DMS79 treated with DMSO at 0.1 percent for 48 hours (cell line): ENCODE data around the gene RFTN1.

Experiments used
- DNase-seq: peaks from one replicate; lab custom pipeline; 2025; lab: John Stamatoyannopoulos, UW

The RFTN1 gene

GRCh38 chr3:16464511-16465148 lies 48.9 kb downstream of the RFTN1 start:
- DNase-seq: no peak

GRCh38 chr3:16463914-16464313 lies 49.6 kb downstream of the RFTN1 start:
- DNase-seq: no peak

- DNase-seq: no peak
Observed at GRCh38 chr3:16463119-16463518, 50.4 kb downstream of the RFTN1 start.

- DNase-seq: no peak
Observed at GRCh38 chr3:16462679-16463078, 50.8 kb downstream of the RFTN1 start.

- peak; percentile 89 for DNase-seq
Observed at GRCh38 chr3:16461463-16462245, 51.8 kb downstream of the RFTN1 start.

- peak; percentile 80 for DNase-seq
Observed at GRCh38 chr3:16460886-16461285, 52.6 kb downstream of the RFTN1 start.

GRCh38 chr3:16460273-16460672 lies 53.2 kb downstream of the RFTN1 start:
- peak; percentile 66 for DNase-seq

GRCh38 chr3:16456784-16457415 lies 56.6 kb downstream of the RFTN1 start:
- DNase-seq: no peak

GRCh38 chr3:16455966-16456365 lies 57.5 kb downstream of the RFTN1 start:
- DNase-seq: no peak

- no peak for DNase-seq
Observed at GRCh38 chr3:16455001-16455400, 58.5 kb downstream of the RFTN1 start.

GRCh38 chr3:16452261-16452660 lies 61.2 kb downstream of the RFTN1 start:
- DNase-seq: no peak

GRCh38 chr3:16449369-16449768 lies 64.1 kb downstream of the RFTN1 start:
- DNase-seq: no peak

GRCh38 chr3:16448639-16449070 lies 64.8 kb downstream of the RFTN1 start:
- DNase-seq: no peak

- DNase-seq: no peak
Observed at GRCh38 chr3:16447135-16447534, 66.4 kb downstream of the RFTN1 start.

- DNase-seq: no peak
Observed at GRCh38 chr3:16444344-16444743, 69.2 kb downstream of the RFTN1 start.

- no peak for DNase-seq
Observed at GRCh38 chr3:16442730-16443129, 70.8 kb downstream of the RFTN1 start.

GRCh38 chr3:16441371-16441875 lies 72.1 kb downstream of the RFTN1 start:
- DNase-seq: no peak

- DNase-seq: no peak
Observed at GRCh38 chr3:16439848-16440708, 73.4 kb downstream of the RFTN1 start.

- no peak for DNase-seq
Observed at GRCh38 chr3:16439163-16439847, 74.2 kb downstream of the RFTN1 start.

- DNase-seq: no peak
Observed at GRCh38 chr3:16437640-16438039, 75.9 kb downstream of the RFTN1 start.

GRCh38 chr3:16433701-16434151 lies 79.8 kb downstream of the RFTN1 start:
- no peak for DNase-seq
